ENCODE data around the gene PAXX.
"Not testable (repeated sequence)": the region's sequence is repeated elsewhere in the genome, so short reads cannot be mapped to it uniquely, and the experiment has no call there.

The PAXX gene

GRCh38 chr9:137032858-137033257 lies 40.6 kb downstream of the PAXX start:
- no peak for DNase-seq (ENCODE audit: low read depth)

DNA sequence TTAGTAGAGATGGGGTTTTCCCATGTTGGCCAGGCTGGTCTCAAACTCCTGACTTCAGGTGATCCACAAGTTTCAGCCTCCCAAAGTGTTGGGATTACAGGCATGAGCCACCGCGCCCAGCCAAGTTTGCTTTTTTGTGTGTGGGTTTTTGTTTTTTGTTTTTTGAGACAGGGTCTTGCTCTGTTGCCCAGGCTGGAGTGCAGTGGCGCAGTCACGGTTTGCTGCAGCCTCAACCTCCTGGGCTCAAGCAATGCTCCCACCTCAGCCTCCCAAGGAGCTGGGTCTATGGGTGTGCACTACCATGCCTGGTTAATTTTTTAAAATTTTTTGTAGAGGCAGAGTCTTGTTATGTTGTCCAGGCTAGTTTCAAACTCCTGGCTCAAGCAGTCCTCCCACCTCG lies 41.3 kb downstream of the PAXX start:
- not testable (repeated sequence) for DNase-seq (ENCODE audit: low read depth)

DNA sequence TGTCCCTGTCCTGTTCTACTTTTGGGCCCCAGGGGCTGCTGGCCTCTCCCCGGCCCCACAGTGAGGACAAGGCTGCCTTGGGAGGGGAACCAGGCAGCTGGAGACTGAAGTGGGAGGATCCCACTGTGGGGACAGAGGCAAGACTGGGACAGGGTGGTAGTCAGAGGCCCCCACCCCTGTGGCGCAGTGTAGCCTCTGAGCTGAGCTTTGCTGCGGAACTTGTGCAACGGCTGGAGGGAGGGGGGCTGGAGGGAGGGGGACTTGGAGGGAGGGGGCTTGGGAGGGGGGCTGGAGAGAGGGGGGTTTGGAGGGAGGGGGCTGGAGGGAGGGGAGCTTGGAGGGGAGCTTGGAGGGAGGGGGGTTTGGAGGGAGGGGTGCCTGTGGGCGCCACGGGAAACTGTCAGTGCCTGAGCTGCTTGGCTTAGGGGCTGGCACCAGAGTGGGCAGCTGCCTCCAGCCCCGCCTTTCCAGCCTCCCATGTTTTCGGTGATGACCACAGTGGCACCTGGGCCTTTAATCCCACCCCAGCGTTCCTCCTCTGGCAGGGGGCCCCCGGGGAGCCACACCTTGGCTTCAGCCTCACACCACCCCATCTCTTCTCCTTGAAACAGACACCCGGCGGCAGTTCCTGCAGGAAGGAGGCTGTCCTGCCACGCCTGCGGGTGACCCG lies 42.0 kb downstream of the PAXX start:
- DNase-seq (ENCODE audit: low read depth), result no peak

GRCh38 chr9:137034709-137035506 lies 42.7 kb downstream of the PAXX start:
- peak; percentile 80 for DNase-seq (ENCODE audit: low read depth)

- no peak for DNase-seq (ENCODE audit: low read depth)
Measured at GRCh38 chr9:137035507-137035834, 43.2 kb downstream of the PAXX start.

DNA sequence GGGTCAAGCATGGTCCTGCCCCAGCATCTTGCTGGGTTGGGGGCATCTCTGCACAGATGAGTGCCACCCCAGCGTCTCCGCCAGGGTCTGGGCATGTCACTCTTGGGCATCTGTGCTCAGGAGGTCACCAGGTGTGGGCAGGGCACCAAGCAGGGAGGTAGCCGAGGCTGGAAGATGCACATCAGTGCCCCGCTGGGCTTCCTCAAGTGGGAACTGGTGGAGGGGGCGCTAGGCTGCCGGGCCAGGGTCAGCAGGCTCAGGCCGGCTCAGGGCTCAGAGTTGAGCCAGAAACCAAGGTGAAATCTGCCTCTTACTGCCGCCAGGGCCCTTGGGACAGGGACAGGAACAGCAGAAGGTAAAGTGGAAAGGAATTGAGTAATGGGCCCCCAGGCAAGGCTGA lies 43.7 kb downstream of the PAXX start:
- DNase-seq (ENCODE audit: low read depth), result no peak

- DNase-seq (ENCODE audit: low read depth), result no peak
Measured at GRCh38 chr9:137037035-137037434, 44.8 kb downstream of the PAXX start.

DNA sequence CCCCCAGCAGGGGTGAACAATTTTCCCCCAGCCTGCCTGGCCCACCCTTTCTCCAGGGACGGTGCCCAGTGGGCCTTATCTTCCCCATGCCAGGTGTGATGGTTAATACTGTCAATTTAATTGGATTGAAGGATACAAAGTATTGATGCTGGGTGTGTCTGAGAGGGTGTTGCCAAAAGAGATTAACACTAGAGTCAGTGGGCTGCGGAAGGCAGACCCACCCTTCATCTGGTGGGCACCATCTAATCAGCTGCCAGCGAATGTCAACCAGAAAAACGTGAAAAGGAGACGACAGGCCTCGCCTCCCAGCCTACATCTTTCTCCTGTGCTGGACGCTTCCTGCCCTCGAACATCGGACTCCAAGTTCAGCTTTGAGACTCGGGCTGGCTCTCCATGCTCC lies 45.3 kb downstream of the PAXX start:
- no peak for DNase-seq (ENCODE audit: low read depth)

GRCh38 chr9:137038916-137039315 lies 46.7 kb downstream of the PAXX start:
- no peak for DNase-seq (ENCODE audit: low read depth)

GRCh38 chr9:137039611-137040366 lies 47.6 kb downstream of the PAXX start:
- no peak for DNase-seq (ENCODE audit: low read depth)

DNA sequence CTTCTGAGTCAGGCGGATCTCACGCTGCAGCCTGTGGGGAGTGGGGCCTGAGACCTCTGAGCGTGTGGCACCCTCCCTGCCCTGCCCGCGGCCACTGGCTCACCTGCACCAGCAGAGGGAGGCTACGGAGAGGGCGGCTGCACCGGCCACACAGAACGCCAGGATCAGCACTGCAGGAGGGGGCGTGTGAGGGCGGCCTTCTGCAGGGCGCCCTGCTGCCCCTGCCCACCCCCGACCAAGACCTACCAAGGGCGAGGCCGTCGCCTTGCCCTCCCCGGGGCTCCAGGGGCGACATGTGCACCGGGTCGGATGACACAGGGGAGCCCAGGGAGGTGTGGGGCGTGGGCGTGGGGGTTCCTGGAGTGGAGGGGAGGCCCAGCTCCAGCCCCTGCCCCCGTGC lies 48.3 kb downstream of the PAXX start:
- DNase-seq (ENCODE audit: low read depth), result no peak

DNA sequence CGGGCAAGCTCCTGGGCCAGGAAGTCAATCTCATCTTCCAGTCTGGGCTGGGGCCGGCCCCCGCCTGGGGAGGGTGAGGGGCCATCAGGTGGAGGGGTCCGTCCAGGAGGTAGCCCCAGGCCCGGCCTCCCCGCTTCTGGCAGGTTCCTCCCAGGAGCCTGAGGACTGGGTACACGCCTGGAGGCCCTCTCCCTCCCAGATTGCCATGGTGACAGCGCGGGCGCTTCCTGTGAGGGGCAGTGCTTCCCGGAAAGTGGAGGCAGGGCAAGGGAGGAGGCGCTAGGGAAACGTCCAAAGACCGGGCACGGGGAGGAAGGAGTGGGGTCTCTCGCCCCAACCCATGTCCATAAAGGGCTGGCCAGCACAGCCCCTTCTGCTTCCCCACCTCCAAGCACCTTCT lies 48.9 kb downstream of the PAXX start:
- DNase-seq (ENCODE audit: low read depth), result no peak

DNA sequence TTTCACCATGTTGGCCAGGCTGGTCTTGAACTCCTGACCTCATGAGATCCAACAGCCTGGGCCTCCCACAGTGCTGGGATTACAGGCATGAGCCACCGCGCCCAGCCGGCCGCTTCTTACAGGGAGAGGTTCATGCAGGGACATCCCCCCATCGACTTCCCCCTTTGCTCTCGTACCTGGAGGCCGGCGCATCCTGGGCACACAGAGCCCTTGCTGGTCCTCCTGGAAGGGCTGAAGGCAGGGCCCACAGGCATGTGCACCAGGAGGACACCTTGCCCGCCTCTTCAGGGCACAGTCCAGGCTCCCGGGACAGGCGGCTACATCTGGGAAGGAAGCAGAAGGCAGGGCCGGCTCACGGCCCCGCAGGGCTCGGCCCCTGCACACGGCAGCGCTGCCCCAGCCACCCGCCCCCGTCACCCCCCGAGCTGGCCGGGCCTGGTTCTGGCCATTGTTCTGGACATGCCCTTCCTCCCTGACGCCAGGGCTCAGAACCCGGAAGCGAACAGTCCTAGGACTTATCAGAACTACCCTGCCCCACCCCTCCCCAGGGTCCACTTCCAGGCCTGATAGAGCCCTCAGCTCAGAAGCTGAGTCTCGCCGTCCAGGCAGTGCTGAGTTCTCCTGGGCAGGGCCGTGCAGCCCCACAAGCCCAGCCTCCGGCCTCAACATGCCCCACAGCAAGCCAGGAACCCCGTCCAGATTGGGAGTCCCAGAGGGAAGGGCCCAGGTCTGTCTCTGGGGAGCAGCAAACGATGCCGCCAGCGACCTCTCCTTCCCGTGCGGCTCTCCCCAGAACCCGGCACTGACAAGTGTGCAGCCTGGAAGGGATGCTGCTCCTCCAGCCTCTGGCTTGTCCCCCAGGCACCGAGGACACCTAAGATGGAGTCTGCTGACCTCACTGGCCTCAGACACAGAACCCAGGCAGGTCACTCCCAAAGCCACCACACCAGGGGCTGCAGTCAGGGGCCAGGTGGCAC lies 50.8 kb downstream of the PAXX start:
- DNase-seq (ENCODE audit: low read depth), result no peak
